ENCODE measurements around the gene MRAP2.

- TF ChIP-seq MAX (IDR thresholded peaks at IDR 0.05), result no peak
- no peak for TF ChIP-seq CREB1 (IDR thresholded peaks at IDR 0.05; ENCODE audit: low read depth)
- TF ChIP-seq EP300 (IDR thresholded peaks at IDR 0.05; ENCODE audit: borderline replicate concordance), result no peak
- no peak for TF ChIP-seq RAD21 (IDR thresholded peaks at IDR 0.05; ENCODE audit: low read depth)
- no peak for TF ChIP-seq FOXM1 (IDR thresholded peaks at IDR 0.05; ENCODE audit: borderline replicate concordance, low read depth)
- TF ChIP-seq YY1 (IDR thresholded peaks at IDR 0.05; ENCODE audit: low read depth), result no peak
- TF ChIP-seq USF1 (IDR thresholded peaks at IDR 0.05), result no peak
- TF ChIP-seq REST (IDR thresholded peaks at IDR 0.05; ENCODE audit: low read depth), result no peak
- no peak for TF ChIP-seq TEAD4 (IDR thresholded peaks at IDR 0.05)
- no peak for TF ChIP-seq TCF12 (IDR thresholded peaks at IDR 0.05; ENCODE audit: low read depth)
- no peak for TF ChIP-seq EGR1 (IDR thresholded peaks at IDR 0.05)
- no peak for TF ChIP-seq TAF1 (IDR thresholded peaks at IDR 0.05; ENCODE audit: low read depth)
- TF ChIP-seq CEBPB (IDR thresholded peaks at IDR 0.05), result no peak
Measured at GRCh38 chr6:84019141-84019841, 14.3 kb upstream of the MRAP2 start.

Measured in Ishikawa (cell line).